ENCODE measurements around the gene WWOX. TPM values are rescaled to one million over a fixed set of nuclear protein-coding genes. Genes with fewer than 3 reads are reported as not detected.

WWOX gene
- total RNA-seq, 1 experiment from 2014 or later: 35.6 TPM

GRCh38 chr16:78556421-78556820 lies 457.0 kb downstream of the WWOX start:
- intact Hi-C loops (cut with micrococcal nuclease; ENCODE audit: unreplicated experiment): no loop called here
- H3K36me3 ChIP-seq (ENCODE audit: low read depth): no peaks in the 10 kb centered on the region

GRCh38 chr16:78560997-78561396 lies 461.5 kb downstream of the WWOX start:
- DNase-seq: no peak
- ChIA-PET POLR2A (ENCODE audit: unreplicated experiment) (no interaction called here), CTCF (no interaction called here)
- no peaks in the 10 kb centered on the region for H3K9me3 ChIP-seq (ENCODE audit: insufficient read depth, low read depth)
- H3K4me2 ChIP-seq: no peak overlapping the region
- peaks cover 7% of the 10 kb centered on the region; the same call in 1 of the 2 replicates for H3K4me1 ChIP-seq (replicated peaks; ENCODE audit: insufficient read depth)
- H2AFZ ChIP-seq: no peak overlapping the region
- no peaks in the 10 kb centered on the region for H3K79me2 ChIP-seq (ENCODE audit: low read depth)
- no peak overlapping the region for H3K27ac ChIP-seq
- H3K36me3 ChIP-seq (ENCODE audit: low read depth): no peaks in the 10 kb centered on the region
- H3F3A ChIP-seq (ENCODE audit: insufficient read depth, low read depth): no peaks in the 10 kb centered on the region
- no peaks in the 10 kb centered on the region for H4K20me1 ChIP-seq (ENCODE audit: insufficient read depth)
- TF ChIP-seq CTCF (conservative IDR thresholded peaks at IDR 0.05) (no peak), EZH2 (IDR thresholded peaks at IDR 0.05; ENCODE audit: low read depth) (no peak)
- no TSS peak for BruUV-seq (replicated peaks)
- intact Hi-C loops (cut with micrococcal nuclease; ENCODE audit: unreplicated experiment): no loop called here
- H3K4me3 ChIP-seq: no peak overlapping the region
- no peaks in the 10 kb centered on the region for H3K9me2 ChIP-seq (ENCODE audit: insufficient read depth)
- no peaks in the 10 kb centered on the region for H3K27me3 ChIP-seq (ENCODE audit: insufficient read depth, low read depth)

More at GRCh38 chr16:78556421-78556820, 457.0 kb downstream of the WWOX start:
- Histone ChIP-seq H3K27ac (no peak overlapping the region), H3K9me2 (ENCODE audit: insufficient read depth) (no peaks in the 10 kb centered on the region), H3K4me3 (no peak overlapping the region), H3K4me1 (replicated peaks; ENCODE audit: insufficient read depth) (no peaks in the 10 kb centered on the region), H3K27me3 (ENCODE audit: insufficient read depth, low read depth) (no peaks in the 10 kb centered on the region), H3K79me2 (ENCODE audit: low read depth) (no peaks in the 10 kb centered on the region), H4K20me1 (ENCODE audit: insufficient read depth) (no peaks in the 10 kb centered on the region), H3F3A (ENCODE audit: insufficient read depth, low read depth) (no peaks in the 10 kb centered on the region), H3K9me3 (ENCODE audit: insufficient read depth, low read depth) (no peaks in the 10 kb centered on the region), H3K4me2 (no peak overlapping the region), H2AFZ (no peak overlapping the region)
- ChIA-PET POLR2A (ENCODE audit: unreplicated experiment) (no interaction called here), CTCF (no interaction called here)
- BruUV-seq (replicated peaks): no TSS peak
- TF ChIP-seq EZH2 (IDR thresholded peaks at IDR 0.05; ENCODE audit: low read depth): no peak
- TF ChIP-seq CTCF (conservative IDR thresholded peaks at IDR 0.05): no peak
- DNase-seq: no peak

GRCh38 chr16:78562111-78562510 lies 462.7 kb downstream of the WWOX start:
- H3K27ac ChIP-seq: no peak overlapping the region
- TF ChIP-seq CTCF (conservative IDR thresholded peaks at IDR 0.05) (no peak), EZH2 (IDR thresholded peaks at IDR 0.05; ENCODE audit: low read depth) (no peak)
- no peak for DNase-seq
- intact Hi-C loops (cut with micrococcal nuclease; ENCODE audit: unreplicated experiment): no loop called here
- no peaks in the 10 kb centered on the region for H3K79me2 ChIP-seq (ENCODE audit: low read depth)
- CTCF ChIA-PET: no interaction called here
- no peak overlapping the region for H3K4me3 ChIP-seq
- no TSS peak for BruUV-seq (replicated peaks)
- H3K9me2 ChIP-seq (ENCODE audit: insufficient read depth): no peaks in the 10 kb centered on the region
- H3F3A ChIP-seq (ENCODE audit: insufficient read depth, low read depth): no peaks in the 10 kb centered on the region
- no peak overlapping the region for H2AFZ ChIP-seq
- no peaks in the 10 kb centered on the region for H4K20me1 ChIP-seq (ENCODE audit: insufficient read depth)
- no peaks in the 10 kb centered on the region for H3K9me3 ChIP-seq (ENCODE audit: insufficient read depth, low read depth)
- H3K4me1 ChIP-seq (replicated peaks; ENCODE audit: insufficient read depth): peaks cover 7% of the 10 kb centered on the region; the same call in 1 of the 2 replicates
- POLR2A ChIA-PET (ENCODE audit: unreplicated experiment): interaction anchor here (0.6 kb wide), 1 partner anchor 22 kb away, joined by 3 read pairs; no protein-coding TSS in a partner anchor
- no peak overlapping the region for H3K4me2 ChIP-seq
- no peaks in the 10 kb centered on the region for H3K27me3 ChIP-seq (ENCODE audit: insufficient read depth, low read depth)
- H3K36me3 ChIP-seq (ENCODE audit: low read depth): no peaks in the 10 kb centered on the region

Data from PC-9 (cell line).